H1 (cell line): ENCODE measurements around the gene GBP2.
"Not testable (repeated sequence)": the region's sequence is repeated elsewhere in the genome, so short reads cannot be mapped to it uniquely, and the experiment has no call there.

Experiments used
- CEBPB ChIP-seq: IDR thresholded peaks from 2 replicates; pipeline ENCODE4 v1.6.1; 2012; ENCODE audit warnings: low read depth, low read length
- CREB1 ChIP-seq: IDR thresholded peaks from 2 replicates; pipeline ENCODE4 v1.6.1; 2012; ENCODE audit warnings: inconsistent platforms
- EP300 ChIP-seq, 2 experiments: IDR thresholded peaks; 1 replicate in 1 of 2; 2 replicates in 1 of 2; pipeline ENCODE4 v1.6.1; 2011 to 2012; ENCODE audit warnings: low read depth in 2 of 2, low read length in 2 of 2, mild to moderate bottlenecking in 2 of 2, borderline replicate concordance in 1 of 2, inconsistent platforms in 1 of 2, moderate library complexity in 1 of 2
- GTF2F1 ChIP-seq: IDR thresholded peaks from 2 replicates; pipeline ENCODE4 v1.6.1; 2012; ENCODE audit warnings: low read depth, low read length, improper control_type of control experiment, borderline replicate concordance
- HDAC2 ChIP-seq, 2 experiments: fragments of 300-600 bp in 1 of 2; sonication (generic) in 1 of 2; IDR thresholded peaks; 2 replicates each; pipeline ENCODE4 v1.6.1; 2011 to 2012; ENCODE audit warnings: low read depth in 2 of 2, low read length in 2 of 2, mild to moderate bottlenecking in 2 of 2, moderate library complexity in 2 of 2, borderline replicate concordance in 1 of 2, inconsistent platforms in 1 of 2
- POLR2A ChIP-seq, 2 experiments: IDR thresholded peaks; 1 replicate in 1 of 2; 2 replicates in 1 of 2; pipeline ENCODE4 v1.6.1; 2011; ENCODE audit warnings: low read depth in 2 of 2, low read length in 2 of 2, mild to moderate bottlenecking in 2 of 2; ENCODE audit errors: control extremely low read depth in 1 of 2
- POLR2AphosphoS5 ChIP-seq: IDR thresholded peaks from 2 replicates; pipeline ENCODE4 v1.6.1; 2011; ENCODE audit warnings: low read depth, low read length
- RAD21 ChIP-seq, 2 experiments: IDR thresholded peaks in 1 of 2; conservative IDR thresholded peaks in 1 of 2; 2 replicates each; pipeline ENCODE4 v1.6.1; 2011; ENCODE audit warnings: low read depth in 2 of 2, low read length in 2 of 2, improper control_type of control experiment in 1 of 2, inconsistent platforms in 1 of 2, mild to moderate bottlenecking in 1 of 2, moderate library complexity in 1 of 2
- RNF2 ChIP-seq: fragments of 200-900, 300-1000 bp; sonication (generic); IDR thresholded peaks from 2 replicates; pipeline ENCODE4 v1.7.1; 2016; ENCODE audit warnings: borderline replicate concordance, low read depth, mild to moderate bottlenecking, antibody characterized with exemption, low read length; ENCODE audit not compliant: poor library complexity, severe bottlenecking; ENCODE audit errors: missing control alignments
- TCF12 ChIP-seq: IDR thresholded peaks from 2 replicates; pipeline ENCODE4 v1.6.1; 2011; ENCODE audit warnings: low read depth, mild to moderate bottlenecking, low read length
- USF2 ChIP-seq: IDR thresholded peaks from 2 replicates; pipeline ENCODE4 v1.6.1; 2011; ENCODE audit warnings: low read length, improper control_type of control experiment
- TF ChIP-seq, protein P1 (sequence below), 3 experiments: IDR thresholded peaks; 1 replicate in 2 of 3; 2 replicates in 1 of 3; pipeline versions ENCODE4 v1.5.1 to v1.6.1; 2011; ENCODE audit warnings: low read length in 3 of 3, mild to moderate bottlenecking in 3 of 3, inconsistent platforms in 2 of 3, low read depth in 1 of 3, moderate library complexity in 1 of 3; ENCODE audit not compliant: insufficient read depth in 1 of 3; ENCODE audit errors: control extremely low read depth in 1 of 3

- not testable (repeated sequence) for TF ChIP-seq TCF12; HDAC2 (IDR thresholded peaks at IDR 0.05; ENCODE audit: borderline replicate concordance in 1 of 2, low read depth in 2 of 2, low read length in 2 of 2); CEBPB; EP300 (IDR thresholded peaks at IDR 0.05; ENCODE audit: borderline replicate concordance in 1 of 2, low read depth in 2 of 2, low read length in 2 of 2); RNF2; POLR2A (IDR thresholded peaks at IDR 0.05; ENCODE audit: control extremely low read depth in 1 of 2, low read depth in 2 of 2, low read length in 2 of 2); CREB1; GTF2F1; POLR2AphosphoS5; RAD21 (IDR thresholded peaks at IDR 0.05 in 1 of 2, conservative IDR thresholded peaks at IDR 0.05 in 1 of 2; ENCODE audit: low read depth in 2 of 2, low read length in 2 of 2); USF2
- TF ChIP-seq, protein P1, sequence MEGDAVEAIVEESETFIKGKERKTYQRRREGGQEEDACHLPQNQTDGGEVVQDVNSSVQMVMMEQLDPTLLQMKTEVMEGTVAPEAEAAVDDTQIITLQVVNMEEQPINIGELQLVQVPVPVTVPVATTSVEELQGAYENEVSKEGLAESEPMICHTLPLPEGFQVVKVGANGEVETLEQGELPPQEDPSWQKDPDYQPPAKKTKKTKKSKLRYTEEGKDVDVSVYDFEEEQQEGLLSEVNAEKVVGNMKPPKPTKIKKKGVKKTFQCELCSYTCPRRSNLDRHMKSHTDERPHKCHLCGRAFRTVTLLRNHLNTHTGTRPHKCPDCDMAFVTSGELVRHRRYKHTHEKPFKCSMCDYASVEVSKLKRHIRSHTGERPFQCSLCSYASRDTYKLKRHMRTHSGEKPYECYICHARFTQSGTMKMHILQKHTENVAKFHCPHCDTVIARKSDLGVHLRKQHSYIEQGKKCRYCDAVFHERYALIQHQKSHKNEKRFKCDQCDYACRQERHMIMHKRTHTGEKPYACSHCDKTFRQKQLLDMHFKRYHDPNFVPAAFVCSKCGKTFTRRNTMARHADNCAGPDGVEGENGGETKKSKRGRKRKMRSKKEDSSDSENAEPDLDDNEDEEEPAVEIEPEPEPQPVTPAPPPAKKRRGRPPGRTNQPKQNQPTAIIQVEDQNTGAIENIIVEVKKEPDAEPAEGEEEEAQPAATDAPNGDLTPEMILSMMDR (IDR thresholded peaks at IDR 0.05; ENCODE audit: control extremely low read depth in 1 of 3, insufficient read depth in 1 of 3, low read depth in 1 of 3, low read length in 3 of 3) = not testable (repeated sequence)
Observed at GRCh38 chr1:89128003-89128458, 2.1 kb upstream of the GBP2 start.
